ENCODE data around the gene LPP.

Gene LPP

GRCh38 chr3:188220097-188220788 lies 66.3 kb downstream of the LPP start:
- no peak for DNase-seq (ENCODE audit: low read depth)

GRCh38 chr3:188220988-188221818 lies 67.2 kb downstream of the LPP start:
- DNase-seq (ENCODE audit: low read depth) = no peak

DNA sequence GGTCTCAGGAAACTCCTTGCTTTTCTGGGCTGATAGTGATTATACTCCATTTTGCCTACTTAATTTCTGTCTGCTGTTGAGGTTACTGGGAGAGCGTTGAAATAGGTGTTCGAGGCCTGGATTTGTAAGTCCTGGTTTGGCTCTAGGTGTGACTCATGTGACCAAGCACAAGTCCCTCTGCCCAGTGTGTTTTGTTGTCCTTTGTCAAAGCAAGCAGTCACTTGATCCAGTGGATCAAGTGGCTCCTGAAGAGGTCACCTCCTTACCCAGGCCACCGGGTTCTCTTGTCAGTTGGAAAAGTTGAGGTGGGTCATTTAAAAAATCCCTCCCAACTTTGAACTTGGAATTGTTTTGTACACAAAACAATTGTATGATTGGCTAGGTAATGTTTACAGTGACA lies 70.0 kb downstream of the LPP start:
- no peak for DNase-seq (ENCODE audit: low read depth)

- no peak for DNase-seq (ENCODE audit: low read depth)
These were observed 73.5 kb downstream of the LPP start for GRCh38 chr3:188227442-188227841.

DNA sequence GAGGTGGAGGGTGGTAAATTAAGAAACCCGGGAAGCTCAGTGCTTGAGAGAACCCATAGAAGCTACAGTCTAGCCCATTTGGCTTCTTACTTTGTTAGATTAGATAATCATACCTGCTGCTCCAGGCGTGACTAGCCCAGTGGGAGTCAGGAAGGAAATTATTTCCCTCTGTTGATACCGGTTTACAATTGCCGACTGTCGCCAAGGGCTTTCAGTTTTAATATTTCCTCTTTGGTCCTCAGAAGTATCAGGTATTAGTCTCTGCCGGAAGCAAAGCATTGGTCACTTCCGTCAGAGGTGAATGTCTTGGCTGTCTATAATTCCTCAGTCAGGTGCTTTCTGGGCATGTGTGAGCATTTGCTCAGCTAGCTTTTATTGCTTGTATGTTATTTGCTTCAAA lies 75.2 kb downstream of the LPP start:
- DNase-seq (ENCODE audit: low read depth) = no peak

DNA sequence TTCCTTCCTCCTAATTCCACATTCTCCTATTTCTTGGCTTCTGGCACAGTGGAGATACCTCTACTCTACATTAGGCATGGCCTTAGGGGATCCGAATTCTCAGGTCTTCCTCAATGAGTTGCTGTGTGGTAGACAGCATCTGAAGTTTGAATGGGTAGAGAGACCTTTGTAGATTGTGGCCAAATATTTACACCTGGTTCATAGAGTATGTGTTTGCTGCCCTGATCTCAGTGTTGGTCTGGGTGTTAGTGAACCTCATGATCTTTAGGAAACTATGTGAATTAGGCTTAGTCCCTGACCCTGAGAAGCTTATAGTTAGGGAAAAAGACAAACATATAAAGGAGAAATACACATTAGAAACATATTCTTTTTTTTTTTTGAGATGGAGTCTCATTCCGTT lies 75.8 kb downstream of the LPP start:
- no peak for DNase-seq (ENCODE audit: low read depth)

DNA sequence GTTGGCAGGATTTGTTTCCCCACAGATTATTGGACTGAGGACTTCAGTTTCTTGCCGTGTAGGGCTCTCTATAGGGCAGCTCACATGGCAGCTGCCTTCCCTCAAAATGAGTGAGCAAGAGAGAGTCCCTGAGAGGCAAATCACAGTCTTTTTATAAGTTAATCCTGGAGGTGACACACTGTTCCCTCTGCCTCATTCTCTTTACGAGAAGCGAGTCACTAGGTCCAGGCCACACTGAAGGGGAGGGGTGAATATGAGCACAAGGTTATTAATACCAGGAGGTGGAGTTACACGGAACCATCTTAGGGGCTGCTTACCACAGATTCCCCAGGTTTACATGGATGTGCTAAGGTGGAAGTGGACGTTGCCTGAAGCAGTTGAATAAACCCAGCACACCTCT lies 77.0 kb downstream of the LPP start:
- DNase-seq (ENCODE audit: low read depth) = no peak

DNA sequence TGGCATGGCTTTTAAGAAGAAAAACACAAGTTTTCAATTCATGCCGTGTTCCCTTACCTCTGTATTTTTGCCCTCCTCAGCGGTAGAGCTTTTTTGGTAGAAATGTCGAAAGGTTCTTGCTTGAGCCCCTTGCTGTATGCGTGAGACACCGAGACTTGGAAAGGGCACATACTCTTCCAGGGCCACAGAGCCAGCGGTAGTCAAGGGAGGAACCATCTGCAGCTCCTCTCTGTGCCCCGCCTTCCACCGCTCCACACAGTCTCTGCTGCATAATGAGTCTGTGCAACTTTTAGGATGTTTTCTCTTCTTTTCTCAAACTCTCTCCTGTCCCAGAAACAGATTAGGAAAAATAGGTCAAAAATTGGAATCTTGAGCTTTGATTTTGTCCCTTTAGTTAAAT lies 77.5 kb downstream of the LPP start:
- DNase-seq (ENCODE audit: low read depth) = no peak

- no peak for DNase-seq (ENCODE audit: low read depth)
These were observed 78.7 kb downstream of the LPP start for GRCh38 chr3:188232656-188233055.

GRCh38 chr3:188233320-188233719 lies 79.4 kb downstream of the LPP start:
- no peak for DNase-seq (ENCODE audit: low read depth)

DNA sequence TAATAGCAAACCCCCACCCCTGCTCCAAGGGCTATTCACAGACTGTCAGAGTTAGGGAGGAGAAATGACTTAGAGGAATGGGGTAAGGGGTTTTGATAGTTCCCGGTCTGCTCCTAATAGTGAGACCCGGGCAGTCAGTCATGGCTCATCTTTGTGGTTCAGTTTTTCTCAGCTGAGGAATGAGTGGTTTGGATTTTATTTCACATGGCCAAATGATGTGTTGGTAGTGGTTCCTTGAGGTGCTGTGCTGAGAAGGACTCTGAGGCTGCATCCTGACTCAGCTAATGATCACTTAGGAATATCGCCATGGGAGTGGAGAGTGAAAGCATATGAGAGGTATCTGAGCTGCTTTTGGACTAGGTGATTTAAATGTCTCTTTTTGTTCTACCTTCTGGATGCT lies 80.2 kb downstream of the LPP start:
- no peak for DNase-seq (ENCODE audit: low read depth)

GRCh38 chr3:188236271-188236670 lies 82.3 kb downstream of the LPP start:
- no peak for DNase-seq (ENCODE audit: low read depth)

GRCh38 chr3:188239035-188239434 lies 85.1 kb downstream of the LPP start:
- no peak for DNase-seq (ENCODE audit: low read depth)

GRCh38 chr3:188239577-188239976 lies 85.6 kb downstream of the LPP start:
- DNase-seq (ENCODE audit: low read depth) = no peak

DNA sequence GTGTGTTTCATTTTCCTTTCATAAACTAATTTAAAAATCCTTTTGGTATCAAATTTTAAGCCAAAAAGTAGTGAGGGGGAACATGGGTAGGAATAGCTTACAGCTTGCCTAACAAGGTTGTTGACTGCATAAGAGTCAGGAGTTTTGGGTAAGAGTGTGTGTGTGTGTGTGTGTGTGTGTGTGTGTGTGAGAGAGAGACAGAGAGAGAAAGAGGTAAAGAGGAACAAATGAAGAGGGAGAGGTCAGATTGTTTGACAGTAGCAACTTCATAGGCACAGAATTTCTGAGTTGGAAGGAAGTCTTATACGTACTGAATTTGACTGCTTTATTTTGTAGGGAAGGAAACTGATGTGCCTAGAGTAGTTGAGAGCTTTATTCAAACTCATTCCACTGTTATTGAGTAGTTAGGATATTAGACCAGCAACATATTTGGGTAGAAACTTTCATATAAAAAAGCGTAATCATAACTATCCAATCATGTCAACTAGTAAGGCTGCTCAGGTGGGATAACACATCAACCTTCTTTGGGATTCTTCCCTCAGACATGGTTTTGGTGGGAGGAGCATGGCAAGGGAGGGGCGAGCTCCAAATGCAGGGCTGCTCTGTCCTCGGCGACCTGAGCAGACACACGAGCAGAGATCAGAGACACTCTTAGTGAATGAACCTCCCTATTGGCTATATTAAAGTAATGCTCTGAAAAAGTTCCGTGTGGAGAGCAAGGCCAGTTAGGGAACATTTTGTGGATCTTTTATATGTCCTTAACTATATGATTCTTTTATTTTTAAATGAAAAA lies 86.4 kb downstream of the LPP start:
- DNase-seq (ENCODE audit: low read depth) = no peak

- no peak for DNase-seq (ENCODE audit: low read depth)
These were observed 87.1 kb downstream of the LPP start for GRCh38 chr3:188241072-188241471.

DNA sequence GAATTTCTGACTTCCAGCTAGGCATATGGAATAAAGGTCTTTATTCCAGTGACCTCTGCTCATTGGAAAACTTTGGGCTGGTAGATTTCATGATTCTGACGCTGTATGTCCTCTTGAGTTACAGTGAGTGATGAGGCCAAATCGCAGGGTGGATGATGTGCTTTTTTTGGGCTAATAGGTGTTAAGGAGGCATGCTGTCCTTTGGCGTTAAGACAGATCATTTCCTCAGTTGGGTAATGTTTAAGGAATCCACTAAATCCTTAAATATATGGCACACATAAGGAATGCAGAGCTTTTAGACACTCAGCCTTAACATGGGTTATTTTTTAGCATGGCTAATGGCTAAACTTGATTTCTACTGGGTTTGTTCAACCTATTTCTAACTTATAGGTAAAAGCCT lies 87.9 kb downstream of the LPP start:
- DNase-seq (ENCODE audit: low read depth) = no peak

DNA sequence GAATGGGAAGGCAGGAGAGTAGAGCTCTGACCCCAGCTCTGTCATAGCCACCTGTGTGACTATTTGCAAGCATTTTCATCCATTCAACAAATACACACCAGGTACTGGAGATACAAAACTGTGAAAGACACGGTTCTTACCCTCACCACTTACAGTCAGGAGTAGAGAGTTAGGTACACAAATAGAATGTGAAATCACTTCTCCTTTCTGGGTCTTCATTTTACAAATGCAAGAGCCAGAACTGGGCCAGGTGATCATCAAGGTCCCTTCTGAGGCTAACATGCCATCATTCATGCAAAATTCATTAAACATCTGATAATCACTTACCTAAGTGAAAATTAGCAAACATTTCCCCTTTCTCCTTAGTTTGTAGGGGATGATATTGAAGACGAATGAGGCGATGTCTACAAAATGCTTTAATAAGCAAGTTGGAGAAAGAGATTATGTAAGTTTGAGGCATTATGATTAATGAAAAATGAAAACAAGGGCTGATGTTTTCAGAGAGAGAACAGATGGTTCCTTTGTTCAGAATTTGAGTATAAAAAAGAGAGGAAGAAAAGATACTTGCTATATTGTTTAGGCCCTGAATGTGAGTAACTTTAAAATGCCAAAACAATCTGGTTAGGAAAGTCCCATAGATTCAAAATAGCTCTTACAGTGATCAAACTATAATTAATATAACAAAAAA lies 88.6 kb downstream of the LPP start:
- DNase-seq (ENCODE audit: low read depth) = no peak

DNA sequence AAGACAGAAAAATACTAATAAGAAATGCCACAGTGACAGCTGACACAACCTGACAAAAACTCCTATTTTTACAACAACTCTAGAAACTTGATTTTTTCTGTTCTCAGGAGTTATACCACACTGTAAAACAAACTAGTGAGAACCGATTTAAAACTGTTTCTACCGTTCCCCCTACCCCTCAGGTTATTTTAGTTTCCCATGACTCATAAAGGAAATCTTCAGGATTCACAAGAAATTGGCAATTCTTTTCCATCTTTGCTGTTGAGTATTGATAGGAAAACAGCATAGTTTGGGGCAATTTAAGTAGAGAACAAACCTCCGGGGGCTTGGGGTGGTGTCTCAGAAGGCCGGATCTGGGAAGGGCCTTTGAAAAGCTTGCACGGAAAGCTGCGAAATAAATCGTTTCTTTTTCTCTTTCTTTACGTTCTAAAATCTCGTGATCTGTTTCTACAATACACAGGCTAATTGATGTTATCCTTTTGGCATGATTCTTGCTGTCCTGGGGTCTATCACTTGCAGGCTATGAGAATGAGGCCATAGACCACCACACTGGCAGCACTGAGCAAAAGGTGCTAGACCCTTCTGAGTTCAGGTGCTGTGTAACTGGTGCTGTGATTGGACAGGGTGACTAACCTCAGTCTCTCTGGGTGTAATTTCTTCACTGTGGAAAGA lies 89.3 kb downstream of the LPP start:
- DNase-seq (ENCODE audit: low read depth) = no peak

- DNase-seq (ENCODE audit: low read depth) = no peak
These were observed 90.5 kb downstream of the LPP start for GRCh38 chr3:188244395-188244861.

DNA sequence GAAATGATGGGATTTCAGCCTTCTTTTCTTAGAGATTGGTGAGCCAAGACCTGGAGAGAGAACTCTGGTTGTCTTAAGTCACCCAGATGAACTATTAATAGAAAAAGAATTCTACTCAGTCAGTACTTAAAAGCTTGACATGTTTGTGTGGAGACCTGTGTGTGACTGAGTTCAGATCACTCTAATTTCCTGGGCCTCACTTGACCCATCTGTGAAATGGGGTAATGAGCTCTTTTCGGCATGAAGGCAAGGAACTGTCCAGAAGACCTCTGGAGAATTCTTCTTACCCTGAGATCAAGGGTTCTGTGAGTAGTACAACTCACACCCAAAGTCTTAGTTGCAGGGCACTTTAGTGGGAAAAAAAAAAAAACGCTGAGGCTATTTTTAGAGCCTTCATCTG lies 92.9 kb downstream of the LPP start:
- no peak for DNase-seq (ENCODE audit: low read depth)
